ENCODE results near the gene MACROD2.

The MACROD2 gene

GRCh38 chr20:15862178-15862577, 1866.9 kb downstream of the MACROD2 start:
- DNase-seq, result no peak

GRCh38 chr20:15863735-15864134, 1868.4 kb downstream of the MACROD2 start:
- no peak for DNase-seq

- DNase-seq, result no peak
Measured at GRCh38 chr20:15865553-15865952, 1870.2 kb downstream of the MACROD2 start.

GRCh38 chr20:15866916-15867730, 1871.8 kb downstream of the MACROD2 start:
- DNase-seq, result no peak

- DNase-seq, result no peak
Measured at GRCh38 chr20:15867899-15868298, 1872.6 kb downstream of the MACROD2 start.

GRCh38 chr20:15875446-15875845, 1880.1 kb downstream of the MACROD2 start:
- DNase-seq, result no peak

- no peak for DNase-seq
Measured at GRCh38 chr20:15882553-15882952, 1887.2 kb downstream of the MACROD2 start.

- no peak for DNase-seq
Measured at GRCh38 chr20:15886250-15886649, 1890.9 kb downstream of the MACROD2 start.

GRCh38 chr20:15887387-15887786, 1892.1 kb downstream of the MACROD2 start:
- DNase-seq, result no peak

GRCh38 chr20:15889061-15889460, 1893.7 kb downstream of the MACROD2 start:
- no peak for DNase-seq

- DNase-seq, result no peak
Measured at GRCh38 chr20:15889514-15890256, 1894.4 kb downstream of the MACROD2 start.

GRCh38 chr20:15890407-15890982, 1895.2 kb downstream of the MACROD2 start:
- no peak for DNase-seq

- DNase-seq, result no peak
Measured at GRCh38 chr20:15895126-15895525, 1899.8 kb downstream of the MACROD2 start.

GRCh38 chr20:15895560-15896084, 1900.3 kb downstream of the MACROD2 start:
- DNase-seq, result no peak

- no peak for DNase-seq
Measured at GRCh38 chr20:15899967-15900366, 1904.7 kb downstream of the MACROD2 start.

GRCh38 chr20:15900443-15900842, 1905.1 kb downstream of the MACROD2 start:
- no peak for DNase-seq

GRCh38 chr20:15902493-15902892, 1907.2 kb downstream of the MACROD2 start:
- no peak for DNase-seq

GRCh38 chr20:15905661-15906060, 1910.3 kb downstream of the MACROD2 start:
- no peak for DNase-seq

- no peak for DNase-seq
Measured at GRCh38 chr20:15909995-15910394, 1914.7 kb downstream of the MACROD2 start.

- DNase-seq, result no peak
Measured at GRCh38 chr20:15911581-15911980, 1916.3 kb downstream of the MACROD2 start.

GRCh38 chr20:15913391-15914025, 1918.2 kb downstream of the MACROD2 start:
- DNase-seq, result no peak

GRCh38 chr20:15916623-15917022, 1921.3 kb downstream of the MACROD2 start:
- no peak for DNase-seq

GRCh38 chr20:15917283-15917682, 1922.0 kb downstream of the MACROD2 start:
- DNase-seq, result no peak
